Activated B cell treated with CpG ODN at 0.5 μM for 24 hours (primary cell): ENCODE data around the gene AACS. TPM values are rescaled to one million over a fixed set of nuclear protein-coding genes. Genes with fewer than 3 reads are reported as not detected.

Experiments used
- ATAC-seq: fragments of 200-7000 bp; cut with Tn5 transposase; one replicate; pipeline ENCODE4 v1.10.0; 2021; ENCODE audit warnings: low read depth, mild to moderate bottlenecking, moderate library complexity
- CTCF ChIA-PET: fragments of 350-600 bp; sonication (Branson Sonifier 250); formaldehyde crosslinking; loops from one replicate; lab custom pipeline; 2021; ENCODE audit warnings: antibody characterized with exemption; lab: Charles Lee
- POLR2A ChIA-PET: fragments of 350-600 bp; sonication (Branson Sonifier 250); formaldehyde crosslinking; loops from one replicate; lab custom pipeline; 2021; ENCODE audit warnings: antibody characterized with exemption; lab: Charles Lee
- DNase-seq: peaks from one replicate; pipeline ENCODE4 v3.0.0; 2022
- H3K27ac Mint-ChIP-seq: one replicate; pipeline ENCODE4 v1.8.0; 2020; ENCODE audit warnings: mixed read lengths
- H3K27me3 Mint-ChIP-seq: one replicate; pipeline ENCODE4 v1.8.0; 2021; ENCODE audit warnings: mixed read lengths
- H3K36me3 Mint-ChIP-seq: one replicate; pipeline ENCODE4 v1.8.0; 2021; ENCODE audit warnings: low read depth, mixed read lengths
- H3K4me1 Mint-ChIP-seq: one replicate; pipeline ENCODE4 v1.8.0; 2021; ENCODE audit warnings: mixed read lengths
- H3K4me3 Mint-ChIP-seq: one replicate; pipeline ENCODE4 v1.8.0; 2020; ENCODE audit warnings: mild to moderate bottlenecking, mixed read lengths
- H3K9me3 Mint-ChIP-seq: one replicate; pipeline ENCODE4 v1.8.0; 2020; ENCODE audit warnings: mixed read lengths
- intact Hi-C: fragments of 100-400 bp; cut with micrococcal nuclease; formaldehyde crosslinking; loops from one replicate; pipeline ENCODE4 v1.15.1; 2024
- total RNA-seq: library from RNA; stranded (reverse); gene quantifications from 2 replicates; pipeline ENCODE4 v1.2.3, GENCODE V29; 2022
- TF ChIP-seq, protein P1 (sequence below): fragments of 200-600 bp; IDR thresholded peaks from one replicate; pipeline ENCODE4 v1.8.0; 2022; ENCODE audit warnings: antibody characterized with exemption, mild to moderate bottlenecking

Gene AACS
- total RNA-seq, 1 donor from 2014 or later = 18.7 TPM

DNA sequence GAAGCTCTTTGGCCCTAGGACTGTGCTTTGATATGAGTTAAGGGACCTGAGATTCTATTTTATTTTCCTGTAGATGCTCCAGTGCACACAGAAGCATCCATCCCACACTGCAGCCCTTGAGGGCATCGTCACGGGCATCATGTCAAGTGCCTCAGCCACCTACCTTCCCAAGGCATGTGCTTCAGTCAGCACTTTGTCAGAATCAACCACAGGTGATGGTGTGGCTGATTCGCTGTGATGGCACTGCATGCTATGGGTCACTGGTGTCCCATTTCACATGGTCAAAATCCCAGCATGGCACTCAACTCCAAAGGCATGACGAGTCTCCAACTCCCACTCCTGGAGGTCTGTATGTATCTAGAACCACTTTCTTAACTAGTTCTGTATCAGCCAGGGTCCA, 100.8 kb downstream of the AACS start:
- H3K36me3 Mint-ChIP-seq = no peaks in the 10 kb centered on the region
- no peak for DNase-seq
- ATAC-seq = no peak
- intact Hi-C loops = no loop called here
- CTCF ChIA-PET = no interaction called here
- peaks cover 13% of the 10 kb centered on the region for H3K27me3 Mint-ChIP-seq
- H3K27ac Mint-ChIP-seq = no peak overlapping the region
- no peaks in the 10 kb centered on the region for H3K4me1 Mint-ChIP-seq
- TF ChIP-seq, protein P1, sequence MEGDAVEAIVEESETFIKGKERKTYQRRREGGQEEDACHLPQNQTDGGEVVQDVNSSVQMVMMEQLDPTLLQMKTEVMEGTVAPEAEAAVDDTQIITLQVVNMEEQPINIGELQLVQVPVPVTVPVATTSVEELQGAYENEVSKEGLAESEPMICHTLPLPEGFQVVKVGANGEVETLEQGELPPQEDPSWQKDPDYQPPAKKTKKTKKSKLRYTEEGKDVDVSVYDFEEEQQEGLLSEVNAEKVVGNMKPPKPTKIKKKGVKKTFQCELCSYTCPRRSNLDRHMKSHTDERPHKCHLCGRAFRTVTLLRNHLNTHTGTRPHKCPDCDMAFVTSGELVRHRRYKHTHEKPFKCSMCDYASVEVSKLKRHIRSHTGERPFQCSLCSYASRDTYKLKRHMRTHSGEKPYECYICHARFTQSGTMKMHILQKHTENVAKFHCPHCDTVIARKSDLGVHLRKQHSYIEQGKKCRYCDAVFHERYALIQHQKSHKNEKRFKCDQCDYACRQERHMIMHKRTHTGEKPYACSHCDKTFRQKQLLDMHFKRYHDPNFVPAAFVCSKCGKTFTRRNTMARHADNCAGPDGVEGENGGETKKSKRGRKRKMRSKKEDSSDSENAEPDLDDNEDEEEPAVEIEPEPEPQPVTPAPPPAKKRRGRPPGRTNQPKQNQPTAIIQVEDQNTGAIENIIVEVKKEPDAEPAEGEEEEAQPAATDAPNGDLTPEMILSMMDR = no peak
- H3K4me3 Mint-ChIP-seq = no peak overlapping the region
- POLR2A ChIA-PET = no interaction called here
- H3K9me3 Mint-ChIP-seq = no peaks in the 10 kb centered on the region

DNA sequence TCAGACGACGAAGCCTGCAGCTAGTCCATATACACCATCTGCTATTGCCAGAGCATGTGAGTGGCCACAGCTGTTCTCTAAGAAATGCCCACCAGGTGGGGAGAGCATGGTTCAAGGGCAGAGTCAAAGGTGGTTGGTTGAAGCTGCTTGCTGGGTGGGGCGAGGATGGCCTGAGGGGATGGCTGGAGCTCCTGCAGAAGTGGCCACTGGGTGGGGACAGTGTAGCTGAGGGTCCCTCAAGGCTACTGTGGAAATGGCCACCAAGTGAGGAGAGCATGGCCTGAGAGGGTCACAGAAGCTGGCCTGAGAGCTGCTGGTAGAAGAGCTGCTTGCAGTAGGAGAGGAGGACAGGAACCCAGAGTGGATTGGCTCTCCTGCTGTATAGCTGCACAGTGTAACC, 102.4 kb downstream of the AACS start:
- intact Hi-C loops = no loop called here
- Mint-ChIP-seq H3K27ac (no peak overlapping the region), H3K36me3 (no peaks in the 10 kb centered on the region), H3K4me1 (no peaks in the 10 kb centered on the region), H3K9me3 (no peaks in the 10 kb centered on the region), H3K27me3 (peaks cover 13% of the 10 kb centered on the region), H3K4me3 (no peak overlapping the region)
- TF ChIP-seq, protein P1 = no peak
- DNase-seq (no peak), ATAC-seq (no peak)
- POLR2A ChIA-PET = no interaction called here
- CTCF ChIA-PET = interaction anchor here (1.1 kb wide), 1 partner anchor 17 kb away, joined by 3 read pairs; no protein-coding TSS in a partner anchor

- no peak overlapping the region for H3K4me3 Mint-ChIP-seq
- intact Hi-C loops = no loop called here
These were observed 104.2 kb downstream of the AACS start for GRCh38 chr12:125169451-125169850.

DNA sequence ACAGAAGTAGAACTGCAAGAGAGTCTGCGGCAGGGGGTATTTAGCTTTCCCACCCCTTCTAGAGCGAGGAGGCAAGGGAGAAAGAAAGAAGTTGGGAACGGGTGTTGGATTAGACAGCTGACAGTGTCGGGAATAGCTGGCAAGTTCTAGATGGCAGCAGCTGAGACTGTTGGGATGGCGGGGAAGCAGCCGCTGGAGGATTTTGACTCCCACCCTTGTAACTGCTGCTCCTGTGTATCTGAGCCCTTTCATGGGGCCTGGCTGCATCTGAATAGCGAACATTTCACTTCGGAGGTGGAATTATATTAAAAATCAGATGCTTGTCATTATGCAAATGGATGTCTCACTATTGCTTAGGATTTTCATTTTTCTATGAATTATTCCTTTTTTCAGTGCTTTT, 104.6 kb downstream of the AACS start:
- TF ChIP-seq, protein P1 = no peak
- POLR2A ChIA-PET = no interaction called here

More at GRCh38 chr12:125169451-125169850, 104.2 kb downstream of the AACS start:
- ATAC-seq (no peak), DNase-seq (no peak)
- Mint-ChIP-seq H3K9me3 (no peaks in the 10 kb centered on the region), H3K4me1 (no peaks in the 10 kb centered on the region), H3K27ac (no peak overlapping the region), H3K27me3 (peaks cover 18% of the 10 kb centered on the region), H3K36me3 (no peaks in the 10 kb centered on the region)
- POLR2A ChIA-PET = no interaction called here
- CTCF ChIA-PET = no interaction called here
- TF ChIP-seq, protein P1 = no peak

DNA sequence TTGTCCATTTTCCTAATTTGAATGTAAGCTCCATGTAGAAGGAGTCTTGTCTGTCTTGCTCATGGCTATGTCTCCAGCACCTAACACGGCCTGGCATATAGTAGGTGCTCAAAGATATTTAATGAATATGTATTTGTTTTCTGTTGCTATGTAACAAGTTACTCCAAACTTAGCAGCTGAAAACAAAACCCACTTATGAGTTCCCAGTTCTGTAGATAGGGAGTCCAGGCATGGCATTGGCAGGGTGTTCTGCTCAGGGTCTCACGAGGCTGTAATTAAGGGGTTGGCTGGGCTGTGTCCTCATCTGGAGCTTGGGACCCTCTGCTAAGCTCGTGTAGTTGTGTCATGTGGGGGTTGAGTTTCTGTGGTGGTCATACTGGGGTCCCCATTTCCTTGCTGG, 106.0 kb downstream of the AACS start:
- CTCF ChIA-PET = interaction anchor here (0.6 kb wide), 1 partner anchor 390 kb away, joined by 3 read pairs; no protein-coding TSS in a partner anchor
- intact Hi-C loops = no loop called here
- no peak overlapping the region for H3K4me3 Mint-ChIP-seq
- peaks cover 6% of the 10 kb centered on the region for H3K9me3 Mint-ChIP-seq
- no peaks in the 10 kb centered on the region for H3K4me1 Mint-ChIP-seq
- H3K27me3 Mint-ChIP-seq = peaks cover 27% of the 10 kb centered on the region
- H3K27ac Mint-ChIP-seq = no peak overlapping the region
- ATAC-seq (no peak), DNase-seq (no peak)
- POLR2A ChIA-PET = no interaction called here
- no peaks in the 10 kb centered on the region for H3K36me3 Mint-ChIP-seq
- TF ChIP-seq, protein P1 = no peak

More for the DNA sequence above, 104.6 kb downstream of the AACS start:
- no peaks in the 10 kb centered on the region for H3K4me1 Mint-ChIP-seq
- intact Hi-C loops = no loop called here
- no peak for DNase-seq
- no peaks in the 10 kb centered on the region for H3K36me3 Mint-ChIP-seq
- no peak overlapping the region for H3K4me3 Mint-ChIP-seq
- H3K27ac Mint-ChIP-seq = no peak overlapping the region
- CTCF ChIA-PET = no interaction called here
- no peak for ATAC-seq
- peaks cover 18% of the 10 kb centered on the region for H3K27me3 Mint-ChIP-seq
- H3K9me3 Mint-ChIP-seq = no peaks in the 10 kb centered on the region
